ENCODE data around the gene MBD3L4. TPM values are rescaled to one million over a fixed set of nuclear protein-coding genes. Genes with fewer than 3 reads are reported as not detected.

The MBD3L4 gene
- total RNA-seq, 4 donors from 2014 or later = not detected

GRCh38 chr19:7000333-7000732, 39.6 kb downstream of the MBD3L4 start:
- Histone ChIP-seq H3K4me1 (no peaks in the 10 kb centered on the region), H3K9me3 (no peaks in the 10 kb centered on the region), H3K4me3 (no peak overlapping the region), H3K36me3 (no peaks in the 10 kb centered on the region), H3K27ac (no peak overlapping the region), H3K27me3 (no peaks in the 10 kb centered on the region)
- TF ChIP-seq POLR2A (IDR thresholded peaks at IDR 0.05) (no peak), POLR2AphosphoS5 (IDR thresholded peaks at IDR 0.05) (no peak), EP300 (IDR thresholded peaks at IDR 0.05) (no peak)
- TF ChIP-seq, protein P1, sequence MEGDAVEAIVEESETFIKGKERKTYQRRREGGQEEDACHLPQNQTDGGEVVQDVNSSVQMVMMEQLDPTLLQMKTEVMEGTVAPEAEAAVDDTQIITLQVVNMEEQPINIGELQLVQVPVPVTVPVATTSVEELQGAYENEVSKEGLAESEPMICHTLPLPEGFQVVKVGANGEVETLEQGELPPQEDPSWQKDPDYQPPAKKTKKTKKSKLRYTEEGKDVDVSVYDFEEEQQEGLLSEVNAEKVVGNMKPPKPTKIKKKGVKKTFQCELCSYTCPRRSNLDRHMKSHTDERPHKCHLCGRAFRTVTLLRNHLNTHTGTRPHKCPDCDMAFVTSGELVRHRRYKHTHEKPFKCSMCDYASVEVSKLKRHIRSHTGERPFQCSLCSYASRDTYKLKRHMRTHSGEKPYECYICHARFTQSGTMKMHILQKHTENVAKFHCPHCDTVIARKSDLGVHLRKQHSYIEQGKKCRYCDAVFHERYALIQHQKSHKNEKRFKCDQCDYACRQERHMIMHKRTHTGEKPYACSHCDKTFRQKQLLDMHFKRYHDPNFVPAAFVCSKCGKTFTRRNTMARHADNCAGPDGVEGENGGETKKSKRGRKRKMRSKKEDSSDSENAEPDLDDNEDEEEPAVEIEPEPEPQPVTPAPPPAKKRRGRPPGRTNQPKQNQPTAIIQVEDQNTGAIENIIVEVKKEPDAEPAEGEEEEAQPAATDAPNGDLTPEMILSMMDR (IDR thresholded peaks at IDR 0.05) = no peak
- DNase-seq (ENCODE audit: low spot score in 2 of 2) = no peak
- 70% methylated on average over 3 of the region's 3 CpGs for whole genome bisulfite sequencing

- Histone ChIP-seq H3K4me3 (no peak overlapping the region), H3K36me3 (no peaks in the 10 kb centered on the region), H3K27me3 (no peaks in the 10 kb centered on the region), H3K27ac (no peak overlapping the region), H3K4me1 (no peaks in the 10 kb centered on the region), H3K9me3 (no peaks in the 10 kb centered on the region)
- 76% methylated on average over 7 of the region's 7 CpGs for WGBS
- no peak for TF ChIP-seq EP300 (IDR thresholded peaks at IDR 0.05)
- no peak for DNase-seq (ENCODE audit: low spot score in 2 of 2)
Measured at GRCh38 chr19:6999933-7000332, 40.0 kb downstream of the MBD3L4 start.

GRCh38 chr19:6997679-6998445, 42.1 kb downstream of the MBD3L4 start:
- H3K9me3 ChIP-seq = no peaks in the 10 kb centered on the region
- H3K27ac ChIP-seq = no peak overlapping the region
- H3K4me1 ChIP-seq = no peaks in the 10 kb centered on the region
- H3K4me3 ChIP-seq = no peak overlapping the region
- H3K27me3 ChIP-seq = no peaks in the 10 kb centered on the region
- TF ChIP-seq POLR2AphosphoS5 (IDR thresholded peaks at IDR 0.05) (no peak), EP300 (IDR thresholded peaks at IDR 0.05) (no peak), POLR2A (IDR thresholded peaks at IDR 0.05) (no peak)
- TF ChIP-seq, protein P1 (IDR thresholded peaks at IDR 0.05) = no peak
- 89% methylated on average over 15 of the region's 15 CpGs for WGBS
- no peak for DNase-seq (ENCODE audit: low spot score in 2 of 2)
- no peaks in the 10 kb centered on the region for H3K36me3 ChIP-seq

DNA sequence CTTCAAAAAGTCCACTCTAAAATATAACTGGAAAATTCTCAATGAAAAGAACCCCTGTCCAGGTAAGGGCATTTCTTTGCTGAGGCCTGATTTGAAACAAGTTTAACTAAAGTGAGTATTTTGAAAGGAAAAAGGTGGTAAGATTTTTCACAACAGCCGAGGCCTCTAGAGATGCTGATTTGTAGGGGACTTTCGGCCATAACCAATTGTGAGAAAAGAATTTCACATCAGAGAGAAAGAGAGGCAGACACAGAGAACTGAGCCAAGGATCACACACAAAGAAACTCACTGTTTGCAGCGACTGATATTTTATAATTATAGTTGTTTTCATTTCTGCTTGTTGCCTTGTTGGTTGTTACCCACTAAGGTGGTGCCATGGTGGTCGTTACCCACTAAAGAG, 43.2 kb downstream of the MBD3L4 start:
- no peaks in the 10 kb centered on the region for H3K4me1 ChIP-seq
- no peaks in the 10 kb centered on the region for H3K27me3 ChIP-seq
- no peaks in the 10 kb centered on the region for H3K36me3 ChIP-seq
- no peaks in the 10 kb centered on the region for H3K9me3 ChIP-seq
- 75% methylated on average over 4 of the region's 4 CpGs for WGBS
- H3K4me3 ChIP-seq = no peak overlapping the region
- no peak for DNase-seq (ENCODE audit: low spot score in 2 of 2)
- no peak overlapping the region for H3K27ac ChIP-seq
- TF ChIP-seq POLR2A (IDR thresholded peaks at IDR 0.05) (no peak), POLR2AphosphoS5 (IDR thresholded peaks at IDR 0.05) (no peak), EP300 (IDR thresholded peaks at IDR 0.05) (no peak)
- TF ChIP-seq, protein P1 (IDR thresholded peaks at IDR 0.05) = no peak

GRCh38 chr19:6995054-6995453, 44.9 kb downstream of the MBD3L4 start:
- H3K9me3 ChIP-seq = no peaks in the 10 kb centered on the region
- H3K27me3 ChIP-seq = no peaks in the 10 kb centered on the region
- DNase-seq (ENCODE audit: low spot score in 2 of 2) = no peak
- no peak overlapping the region for H3K4me3 ChIP-seq
- 76% methylated on average over 1 of the region's 1 CpG for WGBS
- H3K36me3 ChIP-seq = no peaks in the 10 kb centered on the region
- TF ChIP-seq EP300 (IDR thresholded peaks at IDR 0.05) (no peak), POLR2A (IDR thresholded peaks at IDR 0.05) (no peak), POLR2AphosphoS5 (IDR thresholded peaks at IDR 0.05) (no peak)
- TF ChIP-seq, protein P1 (IDR thresholded peaks at IDR 0.05) = no peak
- H3K27ac ChIP-seq = no peak overlapping the region
- no peaks in the 10 kb centered on the region for H3K4me1 ChIP-seq

All from suprapubic skin (tissue), 4 donors.